ENCODE data around the gene ADGRF5.

DNA sequence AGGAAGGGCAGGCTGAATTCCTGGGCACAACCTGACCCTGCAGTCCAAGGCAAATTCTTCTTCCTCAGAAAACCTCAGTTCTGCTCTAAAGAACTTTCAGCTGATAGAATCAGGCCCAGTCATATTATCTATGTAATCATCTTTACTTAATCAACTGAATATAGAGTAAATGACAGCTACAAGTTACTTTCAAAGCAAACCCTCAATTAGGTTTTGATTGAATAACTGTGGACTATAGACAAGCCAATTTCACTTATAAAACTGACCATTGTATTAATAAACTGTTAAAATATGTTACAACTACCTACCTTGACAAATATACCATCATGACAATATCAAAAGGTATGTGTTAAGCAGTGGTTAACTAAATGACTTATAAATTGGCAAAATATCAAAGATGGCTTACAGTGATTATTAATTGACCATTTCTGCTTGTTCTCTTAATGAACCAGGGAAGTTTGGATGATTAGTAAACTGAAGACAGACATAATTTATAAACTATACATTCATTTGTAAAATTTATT is 46.1 kb upstream of the ADGRF5 start:
- no peak for TF ChIP-seq POLR2A (IDR thresholded peaks at IDR 0.05; ENCODE audit: low read depth)
- TF ChIP-seq, protein P1, sequence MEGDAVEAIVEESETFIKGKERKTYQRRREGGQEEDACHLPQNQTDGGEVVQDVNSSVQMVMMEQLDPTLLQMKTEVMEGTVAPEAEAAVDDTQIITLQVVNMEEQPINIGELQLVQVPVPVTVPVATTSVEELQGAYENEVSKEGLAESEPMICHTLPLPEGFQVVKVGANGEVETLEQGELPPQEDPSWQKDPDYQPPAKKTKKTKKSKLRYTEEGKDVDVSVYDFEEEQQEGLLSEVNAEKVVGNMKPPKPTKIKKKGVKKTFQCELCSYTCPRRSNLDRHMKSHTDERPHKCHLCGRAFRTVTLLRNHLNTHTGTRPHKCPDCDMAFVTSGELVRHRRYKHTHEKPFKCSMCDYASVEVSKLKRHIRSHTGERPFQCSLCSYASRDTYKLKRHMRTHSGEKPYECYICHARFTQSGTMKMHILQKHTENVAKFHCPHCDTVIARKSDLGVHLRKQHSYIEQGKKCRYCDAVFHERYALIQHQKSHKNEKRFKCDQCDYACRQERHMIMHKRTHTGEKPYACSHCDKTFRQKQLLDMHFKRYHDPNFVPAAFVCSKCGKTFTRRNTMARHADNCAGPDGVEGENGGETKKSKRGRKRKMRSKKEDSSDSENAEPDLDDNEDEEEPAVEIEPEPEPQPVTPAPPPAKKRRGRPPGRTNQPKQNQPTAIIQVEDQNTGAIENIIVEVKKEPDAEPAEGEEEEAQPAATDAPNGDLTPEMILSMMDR (IDR thresholded peaks at IDR 0.05), result no peak
